Effector CD8-positive, alpha-beta T cell (primary cell): ENCODE results near the gene RAE1.

ENCODE experiments used
- DNase-seq: peaks from one replicate; lab custom pipeline; 2025; lab: John Stamatoyannopoulos, UW

The RAE1 gene

DNA sequence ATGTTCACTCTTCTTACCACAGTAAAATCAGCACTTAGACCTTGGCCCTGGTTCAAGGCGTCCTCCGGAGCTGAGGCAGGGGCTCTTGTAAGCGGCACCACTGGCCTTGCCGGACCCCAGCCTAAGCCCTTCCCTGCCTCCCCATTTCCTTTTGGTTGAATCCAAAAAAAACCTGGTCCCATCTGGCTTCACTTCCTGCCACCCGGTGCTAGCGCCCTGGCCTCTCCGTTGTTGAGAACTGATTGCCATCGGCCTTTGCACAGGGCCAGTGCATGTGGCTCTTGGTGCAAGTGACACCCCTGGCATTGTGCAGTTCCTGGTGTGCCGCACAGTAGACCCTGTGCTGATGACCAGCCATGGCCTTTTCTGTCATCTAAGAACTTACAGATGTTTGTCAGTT, 21.1 kb downstream of the RAE1 start:
- no peak for DNase-seq

DNA sequence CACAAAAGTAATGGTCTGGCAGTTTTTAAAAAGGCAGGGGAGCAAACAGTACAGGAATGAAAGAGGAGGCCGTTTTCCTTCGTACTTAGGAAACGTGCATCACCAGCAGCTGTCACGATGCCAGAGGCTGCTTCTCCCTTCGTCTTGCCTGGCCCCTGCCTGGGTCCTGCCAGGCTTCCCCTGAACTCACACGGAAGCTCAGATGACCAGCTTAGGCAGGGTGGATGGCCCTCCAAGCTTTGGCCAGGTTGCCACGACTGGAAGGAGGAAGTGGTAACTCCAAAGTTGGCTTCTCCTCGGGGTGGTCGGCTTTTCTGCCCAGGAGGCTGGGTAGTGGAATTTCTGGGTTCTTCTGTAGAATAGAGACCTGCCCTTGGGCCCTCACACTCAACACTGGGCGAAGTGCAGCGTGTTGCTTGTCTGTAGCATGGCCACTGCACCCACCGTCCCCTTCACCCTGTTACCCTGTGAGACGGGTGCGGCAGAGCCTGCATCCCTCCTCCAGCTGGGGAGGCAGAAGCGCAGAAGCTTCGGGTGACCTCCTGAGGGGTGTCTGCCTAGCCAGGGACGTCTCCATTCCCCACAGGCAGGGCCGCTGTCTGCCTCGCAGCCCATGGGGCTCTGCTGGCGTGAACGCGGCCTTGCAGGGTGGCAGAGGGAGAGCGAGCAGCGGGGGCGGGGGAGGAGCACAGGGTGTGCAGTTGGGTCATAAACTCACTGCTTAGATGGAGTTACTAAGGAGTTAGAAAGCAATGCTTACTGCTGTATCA, 21.7 kb downstream of the RAE1 start:
- no peak for DNase-seq

DNA sequence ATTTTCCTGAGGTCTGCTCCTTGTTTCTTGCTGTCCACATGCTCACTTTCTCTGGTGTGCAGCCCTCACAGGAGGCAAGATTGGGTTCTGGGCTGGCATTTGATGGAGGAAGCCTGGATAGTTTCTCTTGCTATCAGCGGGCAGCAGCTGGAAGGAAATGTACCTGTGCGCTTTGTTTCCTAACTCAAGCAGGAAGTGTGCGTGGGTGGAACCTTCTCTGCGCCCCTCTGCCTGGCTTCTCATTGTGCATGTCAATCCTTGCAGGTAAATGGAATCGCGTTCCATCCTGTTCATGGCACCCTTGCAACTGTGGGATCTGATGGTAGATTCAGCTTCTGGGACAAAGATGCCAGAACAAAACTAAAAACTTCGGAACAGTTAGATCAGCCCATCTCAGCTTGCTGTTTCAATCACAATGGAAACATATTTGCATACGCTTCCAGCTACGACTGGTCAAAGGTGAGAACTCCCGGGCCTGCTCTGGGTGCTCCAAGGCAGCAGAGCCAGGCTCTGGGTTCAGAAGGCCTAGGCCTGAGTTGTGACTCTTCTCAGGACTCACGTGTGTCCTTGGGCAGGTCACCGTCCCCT, 23.4 kb downstream of the RAE1 start:
- no peak for DNase-seq

DNA sequence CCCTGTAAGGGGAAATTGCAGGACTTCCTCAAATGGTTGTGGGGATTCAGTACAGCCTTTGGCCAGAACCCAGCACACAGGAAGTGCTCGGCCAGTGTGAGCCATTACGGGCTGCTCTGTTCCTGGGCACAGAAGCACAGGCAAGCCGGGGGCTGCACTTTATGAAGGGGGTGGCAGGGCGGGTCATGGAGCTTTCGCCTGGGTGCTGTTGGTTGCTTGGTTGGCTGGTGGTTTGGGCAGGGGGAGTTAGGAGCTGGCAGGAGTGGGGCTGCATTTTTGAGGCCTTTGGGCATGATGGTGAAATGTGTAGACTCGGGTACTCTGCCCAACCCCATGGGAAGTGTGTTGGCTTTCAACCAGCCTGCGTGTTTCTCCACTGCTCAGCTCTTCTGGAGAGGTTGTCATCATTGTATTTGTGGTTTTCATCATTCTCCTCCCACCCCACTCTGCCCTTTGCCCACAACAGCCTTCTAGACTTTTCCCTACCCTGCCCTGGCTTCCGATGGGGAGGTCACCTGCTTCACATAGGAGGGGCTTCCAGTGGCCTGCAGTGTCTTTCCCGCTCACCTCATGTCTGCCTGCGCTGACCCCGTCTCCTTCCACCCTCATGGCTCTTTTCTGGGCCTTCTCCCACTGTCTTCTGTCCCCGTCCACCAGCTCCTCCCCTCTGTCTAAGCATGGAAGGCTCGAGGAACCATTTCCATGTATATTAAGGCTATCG, 24.0 kb downstream of the RAE1 start:
- DNase-seq, result no peak

DNA sequence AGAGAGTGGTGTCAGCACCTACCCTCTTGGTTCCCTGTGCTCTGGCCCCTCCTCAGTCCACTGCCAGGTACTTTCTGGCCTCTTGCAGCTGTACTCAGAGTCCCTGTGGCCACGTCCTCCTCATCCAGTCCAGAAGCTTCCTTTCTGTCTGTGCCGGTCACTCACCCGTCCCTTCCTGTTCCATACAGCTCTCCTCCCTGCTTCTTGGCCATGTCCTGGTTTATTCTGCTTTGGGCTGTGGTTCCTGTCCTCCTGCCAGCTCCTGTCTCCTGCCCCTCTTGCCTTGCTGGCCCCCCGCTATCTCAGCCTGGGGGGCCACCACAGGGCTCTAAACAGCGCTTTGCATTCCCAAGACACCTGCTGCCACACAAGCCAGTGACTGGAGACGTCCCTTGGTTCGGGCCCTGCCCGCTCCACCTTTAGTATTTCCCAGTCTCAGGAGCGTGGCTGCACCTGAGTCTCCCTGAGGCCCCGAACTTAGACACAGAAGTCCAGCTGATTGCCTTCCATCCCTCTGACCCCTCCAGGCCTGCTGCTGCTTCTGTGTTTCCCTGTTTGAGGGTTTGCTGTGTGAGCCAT, 24.7 kb downstream of the RAE1 start:
- no peak for DNase-seq

DNA sequence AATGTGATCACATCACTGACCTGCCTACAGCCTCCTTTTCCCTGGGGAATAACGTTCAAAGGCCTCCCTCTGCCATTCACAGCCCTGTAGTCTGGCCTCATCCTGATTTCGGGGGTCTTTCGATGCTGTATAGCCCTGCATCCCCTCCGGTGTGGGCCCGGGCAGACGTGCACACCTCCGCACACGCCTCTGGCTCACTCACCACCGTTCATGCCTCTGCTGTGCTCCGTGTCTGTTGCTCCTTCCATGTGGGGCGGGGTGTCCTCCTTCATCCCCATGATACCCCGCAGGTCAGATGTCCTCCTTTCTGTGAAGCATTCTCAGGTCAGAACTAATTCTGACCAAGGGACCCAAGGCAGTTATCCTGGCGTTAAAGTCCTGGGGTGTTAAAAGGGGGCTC, 26.3 kb downstream of the RAE1 start:
- DNase-seq, result no peak

DNA sequence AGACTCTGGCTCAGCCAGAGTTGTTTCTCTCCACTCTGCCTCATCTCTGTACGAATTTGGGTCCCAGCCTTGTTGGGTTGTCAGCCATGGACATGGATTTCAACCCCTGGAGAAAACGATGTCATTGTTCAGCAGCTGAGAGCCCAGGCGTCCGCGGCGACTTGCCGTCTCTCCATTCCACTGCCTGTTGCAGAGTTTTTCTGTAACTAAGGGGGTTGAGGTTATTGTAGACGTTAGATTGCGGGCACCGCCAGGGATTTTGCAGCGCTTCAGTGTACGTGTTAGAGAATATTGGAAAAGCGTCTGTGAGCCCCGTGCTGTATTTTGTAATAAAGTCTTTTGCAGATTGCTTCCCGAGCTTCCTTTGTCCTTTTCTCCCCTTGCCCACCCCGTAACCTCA, 27.1 kb downstream of the RAE1 start:
- DNase-seq, result no peak

DNA sequence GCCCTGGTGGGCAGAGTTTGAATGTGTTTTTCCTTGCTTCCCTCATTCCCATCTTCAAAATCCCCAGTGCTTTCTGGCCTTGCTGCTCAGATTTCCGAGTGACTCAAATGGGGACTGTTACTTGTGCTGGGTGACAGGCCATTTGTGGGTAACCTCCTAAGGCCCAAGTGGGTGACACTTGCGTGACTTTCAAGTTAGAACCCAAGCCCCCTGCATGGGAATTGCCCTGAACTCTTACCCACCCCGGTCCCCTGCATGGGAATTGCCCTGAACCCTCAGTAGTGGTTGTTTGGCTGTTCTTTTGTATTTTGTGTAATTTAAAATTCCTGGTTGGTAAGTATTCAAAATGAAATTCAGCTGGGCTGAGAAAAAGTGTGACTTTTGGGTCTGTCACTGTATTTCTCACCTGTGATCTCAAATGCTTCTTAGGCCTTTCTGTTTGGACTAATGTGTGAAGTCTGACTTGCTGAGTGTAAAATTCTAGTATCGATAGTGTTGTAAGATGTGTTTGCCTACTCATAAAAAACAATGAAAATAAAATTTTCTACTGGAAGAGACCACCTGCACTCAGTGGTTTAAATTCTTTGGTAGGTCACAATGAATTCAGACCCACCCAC, 27.7 kb downstream of the RAE1 start:
- DNase-seq, result no peak

DNA sequence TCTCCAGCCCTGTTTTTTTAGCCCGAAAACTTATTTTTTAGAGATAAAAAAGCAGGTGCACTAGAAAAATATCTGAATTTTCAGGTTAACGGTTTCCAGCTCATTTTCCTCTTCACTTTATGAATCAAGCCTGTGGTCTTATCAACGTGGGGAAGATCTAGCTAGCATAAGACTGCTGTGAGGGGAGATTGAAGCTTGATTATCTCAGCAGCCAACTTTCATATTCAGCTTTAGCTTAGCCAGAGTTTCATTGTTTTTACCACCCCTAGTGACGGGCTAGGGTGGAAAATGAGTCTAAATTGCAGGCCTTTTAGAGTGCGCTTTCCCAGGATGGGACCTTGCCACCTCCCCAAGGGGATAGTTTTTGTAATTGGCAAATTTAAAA, 28.2 kb downstream of the RAE1 start:
- no peak for DNase-seq

DNA sequence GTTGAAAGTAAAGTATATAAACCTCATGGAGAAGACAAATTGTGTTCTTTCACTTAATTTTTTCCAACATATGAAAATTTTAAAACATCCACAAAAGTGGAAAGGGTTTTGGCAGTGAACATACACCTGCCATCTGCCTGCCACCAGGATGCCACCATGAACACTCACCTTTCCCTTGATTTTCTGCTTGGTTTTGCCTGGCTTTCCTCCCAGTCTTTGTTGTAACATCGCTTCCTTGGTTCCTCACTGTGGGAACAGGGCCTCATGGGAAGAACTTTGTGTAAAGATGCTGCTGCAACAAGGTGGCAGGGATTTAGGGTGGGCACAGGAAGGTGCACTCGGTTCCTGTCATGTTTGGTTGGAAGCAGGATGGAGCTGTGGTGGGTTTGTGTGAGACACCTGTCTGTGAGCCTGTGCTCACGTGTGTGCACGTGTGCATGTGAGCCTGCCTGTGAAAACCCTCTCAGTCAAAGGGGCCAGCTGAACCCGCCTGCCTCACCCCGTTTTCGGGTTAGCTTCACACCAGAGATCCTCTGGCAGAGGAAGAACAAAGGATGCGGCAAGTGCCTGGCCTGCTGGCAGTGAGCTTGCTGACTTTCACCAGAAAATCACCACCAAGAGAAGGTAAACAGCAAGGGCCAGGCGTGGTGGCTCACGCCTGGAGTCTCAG, 29.2 kb downstream of the RAE1 start:
- no peak for DNase-seq

DNA sequence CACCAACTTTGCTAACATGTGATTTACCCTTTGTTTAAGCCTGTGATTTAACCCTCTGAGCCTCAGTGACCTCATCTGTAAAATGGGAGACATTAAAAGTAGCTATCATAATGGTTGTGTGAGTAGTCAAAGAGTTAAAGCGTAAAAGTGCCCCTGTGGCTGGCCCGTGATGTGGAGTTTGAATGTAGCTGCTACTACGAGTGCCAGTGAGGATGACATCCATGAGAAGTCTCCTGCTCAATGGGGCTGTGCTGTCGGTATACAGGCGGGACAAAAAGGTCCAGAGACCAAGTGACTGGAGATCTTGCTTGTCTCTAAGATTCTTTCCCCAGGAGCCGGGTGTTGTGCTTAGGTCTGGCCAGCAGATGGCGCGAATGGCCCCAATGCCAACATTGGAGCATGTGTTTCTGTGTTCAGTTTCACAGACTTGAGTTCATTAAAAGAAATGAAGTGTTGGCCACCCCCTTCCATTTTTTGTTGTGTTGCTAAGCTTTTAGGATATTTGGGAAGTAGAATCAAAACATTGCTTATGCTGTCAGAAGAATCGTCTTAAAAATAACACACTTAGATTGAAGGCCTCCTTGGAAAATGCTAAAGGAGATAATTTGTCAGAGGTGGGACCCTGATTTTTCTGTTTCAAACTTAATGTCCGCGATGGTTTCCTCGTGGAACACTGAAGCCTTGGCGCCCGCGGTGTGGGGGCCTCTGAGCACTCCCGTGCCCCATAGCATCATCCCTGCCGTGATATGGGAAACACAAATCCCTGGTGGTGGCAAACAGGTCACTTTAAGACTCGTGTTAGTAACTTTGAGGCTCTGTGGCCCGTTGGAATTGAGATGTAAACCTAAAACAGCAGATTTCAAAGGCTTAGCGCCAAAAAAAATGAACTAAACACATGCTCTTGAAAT, 30.8 kb downstream of the RAE1 start:
- DNase-seq, result peak; percentile 80

DNA sequence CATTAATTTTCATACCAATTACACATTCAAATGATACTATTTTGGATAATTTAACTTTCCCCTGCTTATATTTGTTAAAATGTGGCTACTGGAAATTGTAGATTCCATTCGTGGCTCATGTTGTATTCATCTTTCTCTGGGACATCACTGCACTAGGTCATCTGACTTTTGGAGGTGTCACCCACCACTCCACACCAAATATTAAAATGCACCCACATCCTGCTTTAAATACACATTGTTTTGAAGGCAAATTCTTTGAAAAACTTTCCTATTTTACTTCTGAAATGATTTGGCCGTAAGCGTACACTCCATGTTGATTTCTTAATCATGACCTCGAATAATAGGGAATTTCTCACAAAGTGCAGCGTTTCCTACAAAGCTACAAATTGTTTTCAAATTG, 31.5 kb downstream of the RAE1 start:
- no peak for DNase-seq

DNA sequence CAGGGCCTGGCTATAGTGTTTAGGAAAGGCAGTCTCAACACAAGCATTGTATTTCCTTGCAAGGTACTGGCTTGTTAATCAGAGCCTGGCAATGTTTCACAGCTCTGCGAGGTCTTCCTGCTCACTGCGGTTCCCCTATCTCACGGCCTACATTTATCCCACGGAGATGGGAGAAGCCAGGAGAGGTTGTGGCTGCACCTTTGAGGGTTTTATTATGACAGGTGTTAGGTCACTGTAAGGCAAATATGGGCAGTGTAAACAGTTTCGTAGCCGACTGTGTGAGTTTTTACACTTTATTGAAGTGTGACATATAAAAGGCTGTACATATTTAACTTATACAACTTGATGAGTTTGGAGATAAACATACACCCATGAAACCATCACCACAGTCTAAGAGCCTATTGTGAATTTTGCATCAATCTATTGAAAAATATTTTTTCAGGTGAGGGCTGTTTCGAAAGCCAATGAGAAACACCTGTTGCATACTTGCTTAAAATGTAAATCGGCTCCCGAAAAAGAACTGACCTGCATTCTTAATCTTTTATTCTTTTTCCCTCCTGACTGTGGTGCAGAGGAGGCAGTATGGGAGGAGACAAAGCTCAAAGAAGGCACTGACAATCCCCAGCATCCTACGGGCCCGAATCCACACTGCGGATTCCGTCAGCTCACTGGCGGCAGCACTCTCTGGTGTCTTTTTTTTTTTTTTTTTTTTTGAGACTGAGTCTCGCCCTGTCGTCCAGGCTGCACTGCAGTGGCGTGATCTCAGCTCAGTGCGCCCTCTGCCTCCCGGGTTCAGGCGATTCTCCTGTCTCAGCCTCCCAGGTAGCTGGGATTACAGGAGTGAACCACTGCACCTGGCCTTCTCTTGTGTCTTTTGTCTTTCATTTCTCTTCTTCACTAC, 32.6 kb downstream of the RAE1 start:
- no peak for DNase-seq

DNA sequence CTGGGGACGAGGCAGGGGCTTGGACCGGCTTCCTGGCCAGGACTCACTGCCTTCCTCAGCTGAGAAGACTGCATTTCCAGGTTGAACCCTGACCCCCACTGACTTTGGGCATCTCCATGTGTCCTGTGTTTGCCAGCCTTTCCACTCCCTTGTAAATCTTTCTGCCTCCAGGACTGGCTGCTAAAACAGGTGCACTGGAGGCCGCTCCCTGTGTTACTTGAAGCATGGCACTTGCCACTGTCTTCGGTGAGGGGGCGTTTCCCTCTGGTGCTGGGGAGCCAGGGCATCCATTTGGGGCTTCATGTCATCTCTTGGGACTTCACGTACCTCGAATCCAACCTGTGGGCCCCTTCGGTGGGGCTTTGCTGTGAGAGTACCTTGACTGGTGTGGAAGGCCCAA, 33.4 kb downstream of the RAE1 start:
- no peak for DNase-seq

DNA sequence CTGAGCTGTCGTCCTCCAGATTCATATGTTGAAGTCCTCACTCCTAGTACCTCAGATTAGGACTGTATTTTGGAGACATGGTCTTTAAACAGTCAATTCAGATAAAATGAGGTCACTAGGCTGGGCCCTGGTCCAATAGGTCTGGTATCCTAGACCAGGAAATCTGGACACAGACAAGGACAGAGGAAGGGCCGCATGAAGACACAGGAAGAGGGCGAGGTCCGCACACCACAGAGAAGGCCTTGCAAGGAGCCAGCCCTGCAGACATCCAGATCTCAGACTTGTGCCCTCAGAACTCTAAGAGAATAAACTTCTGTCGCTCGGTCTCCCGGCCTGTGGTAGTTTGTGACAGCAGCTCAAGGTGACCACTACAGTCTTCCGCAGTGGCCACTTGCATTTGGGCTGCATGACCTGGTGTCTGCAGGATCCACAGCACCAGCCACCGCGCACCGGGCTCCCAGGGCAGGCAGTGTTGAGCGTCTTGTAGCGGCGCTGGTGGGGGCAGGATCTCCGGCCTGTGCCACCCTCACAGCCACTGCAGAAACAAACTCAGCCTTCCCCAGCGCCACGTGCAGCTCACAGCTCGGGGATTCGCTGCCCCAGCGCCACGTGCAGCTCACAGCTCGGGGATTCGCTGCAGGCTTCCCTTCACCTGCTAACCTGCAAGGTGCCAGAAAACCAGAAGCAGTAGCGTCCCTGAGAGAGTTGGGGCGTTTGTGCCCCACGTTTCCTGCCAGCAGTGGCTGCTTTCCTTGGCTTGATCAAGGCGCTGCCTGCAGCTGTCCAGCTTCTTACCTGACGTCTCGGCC, 34.1 kb downstream of the RAE1 start:
- DNase-seq, result no peak

DNA sequence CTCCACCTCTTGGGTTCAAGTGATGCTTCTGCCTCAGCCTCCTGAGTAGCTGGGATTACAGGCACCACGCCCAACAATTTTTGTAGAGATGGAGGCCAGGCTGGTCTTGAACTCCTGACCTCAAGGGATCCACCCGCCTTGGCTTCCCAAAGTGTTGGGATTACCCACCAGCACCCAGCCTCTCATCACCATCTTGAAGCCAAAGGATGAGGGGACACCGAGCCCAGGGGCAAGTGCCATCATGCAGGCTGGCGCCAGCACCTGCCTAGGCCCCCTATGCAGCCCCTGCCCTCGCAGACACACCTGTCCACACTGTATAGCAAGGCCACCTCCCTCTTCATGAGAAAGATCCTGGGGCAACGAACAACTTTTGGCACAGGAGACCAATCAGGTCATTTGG, 34.9 kb downstream of the RAE1 start:
- no peak for DNase-seq

DNA sequence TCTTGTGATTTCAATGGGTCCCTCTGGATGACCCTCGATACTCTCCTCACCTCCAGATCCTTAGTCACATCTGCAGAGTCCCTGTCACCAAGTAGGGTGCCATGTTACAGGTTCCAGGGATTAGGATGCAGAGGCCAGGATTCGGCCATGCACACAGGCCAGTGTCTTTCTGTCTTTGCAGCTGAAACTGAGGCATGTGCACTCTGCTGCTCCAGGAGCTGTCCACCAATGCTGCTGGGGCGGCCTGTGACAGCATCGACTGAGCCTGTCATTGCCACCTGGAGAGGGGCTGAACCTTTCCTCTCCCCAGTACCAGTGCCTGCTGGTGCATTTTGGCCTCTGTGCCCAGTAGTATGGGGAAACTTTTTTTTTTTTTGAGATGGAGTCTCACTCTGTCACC, 35.7 kb downstream of the RAE1 start:
- no peak for DNase-seq

DNA sequence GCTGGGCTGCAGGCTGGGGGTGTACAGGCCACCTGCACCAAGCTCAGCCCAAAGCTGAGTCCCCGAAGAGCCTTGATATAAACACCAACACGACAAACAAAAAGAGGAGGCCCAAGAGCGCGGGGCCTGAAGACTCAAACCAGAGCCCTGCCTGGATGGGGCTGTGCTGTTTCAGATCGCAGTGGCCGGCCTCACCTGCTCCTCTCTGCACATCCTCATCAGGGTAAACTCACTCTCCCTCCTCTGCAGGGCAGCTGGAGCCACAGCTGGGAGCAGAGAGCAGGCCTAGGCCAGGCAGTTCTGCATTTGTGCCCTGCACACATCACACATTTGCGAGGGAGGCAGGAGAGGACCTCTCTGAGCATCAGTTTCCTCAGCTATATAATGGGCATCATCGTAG, 36.4 kb downstream of the RAE1 start:
- no peak for DNase-seq

DNA sequence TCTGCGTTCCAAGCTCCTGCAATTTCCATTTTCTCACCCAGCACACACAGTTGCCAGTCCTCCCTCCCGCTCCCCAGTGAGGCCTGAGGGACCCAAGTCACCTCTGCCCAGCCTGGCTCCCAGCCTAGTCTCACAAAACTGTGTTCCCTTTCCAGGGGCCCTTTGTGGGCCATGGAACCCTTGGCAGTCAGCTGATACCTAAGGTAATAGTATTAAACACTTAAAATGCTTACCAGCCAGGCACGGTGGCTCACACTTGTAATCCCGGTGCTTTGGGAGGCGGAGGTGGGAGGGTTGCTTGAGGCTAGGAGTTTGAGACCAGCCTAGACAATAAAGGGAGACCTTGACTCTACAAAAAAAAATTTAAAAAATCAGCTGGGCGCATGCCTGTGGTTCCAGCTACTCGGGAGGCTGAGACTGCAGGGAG, 36.9 kb downstream of the RAE1 start:
- no peak for DNase-seq
